Stimulated activated CD4-positive, alpha-beta T cell treated with anti-CD3 and anti-CD28 coated beads, TNF-alpha, amount 100 ng/mL, for 1 hour (primary cell): ENCODE measurements around the gene PHAF1.
"Not testable (repeated sequence)": the region's sequence is repeated elsewhere in the genome, so short reads cannot be mapped to it uniquely, and the experiment has no call there.

Experiments used
- DNase-seq, 3 donors: peaks; one replicate each; pipeline ENCODE4 v3.0.0-alpha.2; 2020; ENCODE audit warnings: low read depth in 3 of 3, low spot score in 1 of 3

Gene PHAF1

DNA sequence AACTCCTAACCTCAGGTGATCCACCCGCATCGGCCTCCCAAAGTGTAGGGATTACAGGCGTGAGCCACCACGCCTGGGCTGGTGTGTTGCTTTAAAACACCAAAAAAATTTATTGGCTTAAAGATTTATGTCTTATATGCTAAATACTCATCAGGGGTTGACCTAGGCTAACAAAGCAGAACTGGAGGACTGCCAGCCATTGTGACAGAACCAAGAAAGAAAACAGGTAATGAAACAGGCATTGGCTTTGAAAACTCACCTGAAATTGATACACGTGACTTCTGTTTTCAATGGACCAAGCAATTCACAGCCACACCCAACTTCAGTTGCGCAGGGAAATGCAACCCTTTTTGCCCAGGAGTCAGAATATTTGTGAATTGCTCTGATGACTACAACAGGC lies 4.9 kb upstream of the PHAF1 start:
- no peak for DNase-seq

DNA sequence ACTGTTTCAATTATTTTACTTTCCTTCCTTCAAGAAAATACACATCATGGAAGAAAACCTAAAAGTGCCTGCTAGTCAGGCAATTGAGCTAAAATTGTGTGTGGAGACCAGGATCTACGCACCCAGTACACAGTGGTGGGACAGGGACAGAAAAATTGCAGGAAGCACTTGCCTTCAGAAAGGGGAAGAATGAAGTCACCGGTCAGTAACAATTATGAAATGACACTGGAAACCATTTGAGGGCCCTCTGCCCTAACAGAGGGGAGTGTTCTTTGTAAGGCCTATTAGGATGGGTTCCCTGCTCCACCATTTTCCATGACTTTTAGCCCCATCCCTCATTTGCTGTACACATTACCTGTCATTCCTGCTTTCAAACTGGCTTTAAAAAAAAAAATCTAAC lies 4.5 kb upstream of the PHAF1 start:
- DNase-seq, result no peak

DNA sequence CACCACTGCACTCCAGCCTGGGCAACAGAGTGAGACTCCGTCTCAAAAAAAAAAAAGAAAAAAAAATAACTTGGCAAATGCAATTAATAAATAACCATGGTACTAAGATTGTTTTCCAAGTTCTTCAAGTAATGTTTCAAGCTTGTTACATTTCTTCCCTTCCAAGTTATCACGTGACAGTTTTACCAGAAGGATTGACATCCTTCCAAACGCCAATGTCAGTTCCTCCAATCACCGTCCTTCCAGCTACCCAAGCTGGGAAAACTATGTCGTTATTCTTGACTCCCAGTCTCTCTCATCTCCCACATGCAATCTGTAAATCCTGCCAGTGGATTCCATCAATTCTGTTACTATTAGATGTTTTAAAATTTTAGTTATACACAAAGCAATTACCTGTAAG lies 3.9 kb upstream of the PHAF1 start:
- DNase-seq, result no peak

DNA sequence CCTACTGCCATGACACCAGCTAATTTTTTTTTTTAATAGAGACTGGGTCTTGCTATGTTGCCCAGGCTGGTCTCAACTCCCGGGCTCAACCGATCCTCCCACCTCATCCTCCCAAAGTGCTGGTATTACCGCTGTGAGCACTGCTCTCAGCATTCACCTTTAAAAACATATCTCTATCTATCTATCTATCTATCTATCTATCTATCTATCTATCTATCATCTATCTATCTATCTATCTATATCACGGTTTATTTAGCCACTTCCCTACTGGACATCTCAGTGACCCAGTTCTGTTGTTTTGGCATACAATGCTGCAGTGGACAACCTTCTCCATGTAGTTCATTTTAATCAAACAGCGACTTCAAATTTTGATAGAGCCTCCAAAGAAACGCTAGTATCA lies 1.3 kb upstream of the PHAF1 start:
- DNase-seq, result no peak

DNA sequence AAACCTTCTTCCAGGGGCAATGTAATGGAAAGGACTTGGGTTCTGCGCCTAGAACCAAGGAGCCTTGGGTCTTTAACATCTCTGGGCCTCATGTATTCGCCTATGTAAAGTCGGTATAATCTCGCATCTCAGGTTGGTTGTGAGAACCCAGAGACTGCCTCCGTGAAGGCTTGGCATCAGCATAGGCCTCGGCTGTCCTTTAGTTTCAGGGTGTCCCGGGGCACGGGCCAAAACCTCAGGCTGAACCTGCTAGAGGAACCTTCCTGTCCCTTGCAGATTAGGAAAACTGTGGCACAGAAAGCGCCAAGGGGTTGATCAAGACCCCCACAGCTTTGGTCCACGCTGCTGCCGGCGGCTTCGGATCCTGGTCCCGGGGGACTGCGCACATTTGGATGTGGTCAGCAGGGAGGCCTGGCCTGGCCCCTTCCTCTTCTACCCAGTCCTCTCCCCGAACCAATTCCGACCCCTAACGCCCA lies 772 bp upstream of the PHAF1 start:
- DNase-seq, result no peak

DNA sequence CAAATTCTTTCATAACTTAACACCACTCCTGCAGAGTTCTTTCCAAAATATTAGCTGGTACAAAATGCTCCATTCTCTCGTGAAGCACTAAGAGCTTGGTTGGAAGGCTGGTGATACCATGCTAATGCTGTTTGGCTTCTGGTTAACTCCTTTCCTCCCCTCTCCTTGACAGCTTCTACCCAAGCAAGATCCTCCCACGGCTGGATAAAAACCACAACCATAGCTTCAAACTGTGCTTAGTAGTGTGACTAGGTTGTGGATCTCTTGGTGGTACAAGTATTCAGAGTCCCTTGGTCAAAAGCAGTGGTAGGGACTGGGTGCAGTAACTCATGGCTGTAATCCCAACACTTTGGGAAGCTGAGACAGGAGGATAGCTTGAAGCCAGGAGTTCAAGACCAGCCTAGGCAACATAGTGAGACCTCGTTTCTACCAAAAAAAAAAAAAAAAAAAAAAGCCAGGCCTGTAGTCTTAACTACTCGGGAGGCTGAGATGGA lies 2.3 kb downstream of the PHAF1 start:
- DNase-seq, result no peak

DNA sequence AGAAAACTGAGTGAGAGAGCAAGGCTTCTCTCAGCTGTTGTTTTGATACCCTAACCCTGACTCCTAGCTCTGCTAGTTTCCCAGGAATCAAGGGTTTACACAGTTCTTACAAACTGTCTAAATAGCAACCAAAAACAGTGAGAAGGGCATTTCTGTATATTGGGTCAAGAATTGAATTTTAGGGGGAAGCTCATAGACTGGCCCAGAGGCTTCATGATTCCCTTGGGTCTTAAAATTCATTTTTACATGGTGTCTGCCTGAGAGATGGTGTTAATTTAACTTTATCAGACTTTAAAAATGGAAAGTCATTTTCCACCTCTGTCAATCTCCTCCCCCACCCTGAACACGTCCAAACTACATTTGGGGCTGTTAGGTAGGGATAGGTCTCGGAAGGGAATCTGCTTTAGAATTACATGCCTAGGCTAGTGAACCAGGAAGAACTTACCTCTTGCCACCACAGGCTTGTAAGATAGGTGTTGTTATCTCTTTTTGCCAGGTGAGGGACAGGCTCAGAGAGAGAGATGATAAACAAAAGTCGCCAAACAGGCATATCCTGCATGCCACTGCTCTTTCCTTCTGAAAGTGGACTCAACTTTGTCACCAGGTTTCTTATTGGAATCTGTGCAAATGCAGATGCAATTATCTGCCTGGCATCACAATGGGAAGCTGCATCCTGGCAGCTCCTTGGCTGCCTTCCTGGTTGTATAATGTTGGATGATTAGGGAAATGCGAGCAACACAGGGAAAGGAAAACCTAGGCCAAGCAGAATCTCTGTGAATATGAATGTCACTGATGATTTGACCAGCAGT lies 3.1 kb downstream of the PHAF1 start:
- no peak for DNase-seq

DNA sequence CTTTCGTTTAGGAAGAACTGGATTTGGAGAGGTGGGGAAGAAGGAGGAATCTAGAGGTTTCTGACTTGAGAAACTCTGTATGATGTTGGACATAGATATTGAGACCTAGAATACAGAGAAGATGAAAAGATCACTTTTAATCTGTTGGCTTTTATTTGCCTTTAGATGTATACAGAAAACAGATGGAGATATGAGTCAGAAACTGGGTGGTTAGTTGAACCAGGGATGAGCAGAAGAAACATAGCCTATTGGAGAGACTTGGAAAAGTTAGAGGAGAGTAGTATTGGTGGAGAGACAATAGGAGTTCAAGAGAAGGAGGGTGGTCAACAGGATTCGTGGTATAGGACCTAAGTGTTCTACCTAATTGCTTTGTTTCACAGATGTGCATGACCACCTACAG lies 5.1 kb downstream of the PHAF1 start:
- no peak for DNase-seq

DNA sequence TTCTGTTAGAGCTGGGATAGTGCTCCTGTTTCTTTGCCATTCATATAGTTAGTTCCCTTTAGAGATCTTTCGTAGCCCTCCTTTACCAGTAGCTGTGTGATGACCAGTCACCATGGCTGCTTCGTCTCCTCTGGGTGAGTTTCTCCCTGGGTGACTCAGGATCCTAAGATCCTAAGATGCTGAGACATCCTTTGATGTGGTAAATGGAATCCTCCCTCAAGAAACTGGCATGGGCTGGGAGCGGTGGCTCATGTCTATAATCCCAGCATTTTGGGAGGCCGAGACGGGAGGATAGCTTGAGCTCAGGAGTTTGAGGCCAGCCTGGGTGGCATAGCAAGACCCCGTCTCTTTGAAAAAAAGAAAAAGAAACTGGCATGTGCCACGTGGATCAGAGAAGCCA lies 5.9 kb downstream of the PHAF1 start:
- DNase-seq, result no peak

DNA sequence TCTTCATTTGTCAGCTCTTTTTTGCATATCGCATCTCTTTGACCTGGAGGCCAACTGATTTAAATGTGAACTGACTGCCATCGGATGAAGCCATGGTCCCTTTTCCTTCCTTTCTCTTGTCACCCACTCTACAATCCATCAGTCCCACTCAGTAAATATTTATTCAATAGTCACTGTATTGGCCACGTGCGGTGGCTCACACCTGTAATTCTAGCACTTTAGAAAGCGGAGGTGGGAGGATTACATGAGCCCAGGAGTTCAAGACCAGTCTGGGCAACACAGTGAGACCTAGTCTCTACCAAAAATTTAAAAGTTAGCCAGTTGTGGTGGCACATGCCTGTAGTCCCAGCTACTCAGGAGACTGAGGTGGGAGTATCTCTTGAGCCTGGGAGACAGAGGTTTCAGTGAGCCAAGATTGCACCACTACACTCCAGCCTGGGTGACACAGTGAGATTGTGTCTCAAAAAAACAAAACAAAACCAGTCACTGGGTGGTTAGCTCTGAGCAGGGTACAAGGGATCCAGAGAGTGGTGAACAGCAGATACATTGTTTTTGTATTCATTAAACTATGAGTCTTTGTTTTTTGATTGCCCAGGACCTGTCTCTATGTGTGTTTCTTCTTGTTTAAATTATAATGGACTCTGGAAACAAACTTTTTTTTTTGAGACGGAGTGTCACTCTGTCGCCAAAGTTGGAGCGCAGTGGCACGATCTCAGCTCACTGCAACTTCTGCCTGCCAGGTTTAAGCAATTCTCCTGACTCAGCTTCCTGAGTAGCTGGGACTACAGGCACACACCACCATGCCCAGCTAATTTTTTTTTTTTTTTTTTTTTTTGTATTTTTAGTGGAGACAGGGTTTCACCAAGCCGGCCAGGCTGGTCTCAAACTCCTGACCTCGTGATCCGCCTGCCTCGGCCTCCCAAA lies 6.9 kb downstream of the PHAF1 start:
- no peak for DNase-seq

DNA sequence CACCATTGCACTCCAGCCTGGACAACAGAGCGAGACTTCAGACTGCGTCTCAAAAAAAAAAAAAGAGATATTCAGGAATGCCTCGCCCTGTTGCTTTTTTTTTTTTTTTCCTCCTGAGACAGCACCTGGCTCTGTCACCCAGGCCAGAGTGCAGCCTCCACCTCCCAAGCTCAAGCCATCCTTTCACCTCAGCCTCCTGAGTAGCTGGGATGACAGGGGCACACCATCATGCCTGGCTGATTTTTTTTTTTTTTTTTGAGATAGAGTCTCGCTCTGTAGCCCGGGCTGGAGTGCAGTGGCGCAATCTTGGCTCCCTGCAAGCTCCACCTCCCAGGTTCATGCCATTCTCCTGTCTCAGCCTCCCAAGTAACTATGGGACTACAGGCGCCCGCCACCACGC lies 8.0 kb downstream of the PHAF1 start:
- no peak for DNase-seq

DNA sequence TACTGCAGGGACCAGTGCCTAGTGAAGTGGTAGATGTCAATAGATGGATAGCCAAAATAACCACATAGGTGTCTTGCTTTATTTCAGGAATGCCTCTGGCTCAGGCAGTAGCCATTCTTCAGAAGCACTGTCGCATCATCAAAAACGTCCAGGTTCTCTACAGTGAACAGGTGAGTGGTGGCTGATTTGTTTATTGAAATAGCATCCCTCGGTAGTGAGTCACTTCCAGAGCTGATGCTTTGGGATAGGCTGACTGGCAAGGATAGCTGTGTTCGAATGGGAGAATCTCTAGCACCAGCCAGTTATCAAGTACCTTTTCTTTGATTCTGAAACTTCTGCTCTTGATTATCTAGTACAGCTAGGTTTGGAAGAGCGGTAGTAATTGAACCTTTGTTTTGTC lies 10.3 kb downstream of the PHAF1 start:
- DNase-seq, result no peak

DNA sequence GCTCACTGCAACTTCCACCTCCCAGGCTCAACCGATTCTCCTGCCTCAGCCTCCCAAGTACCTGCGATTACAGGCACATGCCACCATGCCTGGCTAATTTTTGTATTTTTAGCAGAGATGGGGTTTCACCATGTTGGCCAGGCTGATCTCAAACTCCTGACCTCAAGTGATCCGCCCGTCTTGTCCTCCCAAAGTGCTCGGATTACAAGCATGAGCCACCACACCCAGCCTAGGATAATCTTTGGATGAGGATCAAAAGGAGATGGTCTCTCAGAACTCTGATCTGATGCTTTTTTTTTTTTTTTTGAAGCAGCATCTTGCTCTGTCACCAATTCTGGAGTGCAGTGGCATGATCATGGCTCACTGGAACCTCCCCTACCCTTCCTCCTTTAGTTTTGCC lies 13.1 kb downstream of the PHAF1 start:
- DNase-seq, result not testable (repeated sequence)

DNA sequence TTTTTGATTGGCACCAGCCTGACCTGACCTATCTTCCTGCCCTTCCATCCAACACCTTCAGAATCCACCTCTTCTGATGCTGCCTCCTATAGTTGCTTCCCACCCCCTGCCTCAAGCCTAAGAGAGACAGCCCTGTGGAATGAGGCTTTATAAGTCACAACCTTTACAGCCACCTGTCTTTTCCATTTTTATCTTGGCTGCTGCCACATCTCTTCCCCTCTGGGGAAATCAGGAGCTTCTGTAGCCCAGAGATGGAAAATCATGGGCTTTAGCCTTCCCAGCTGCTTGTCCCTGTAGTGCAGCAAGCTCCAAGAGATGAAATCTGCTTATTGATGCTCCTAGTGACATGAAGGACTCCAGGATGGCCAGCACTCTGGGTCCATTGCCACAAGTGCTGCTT lies 18.7 kb downstream of the PHAF1 start:
- no peak for DNase-seq

DNA sequence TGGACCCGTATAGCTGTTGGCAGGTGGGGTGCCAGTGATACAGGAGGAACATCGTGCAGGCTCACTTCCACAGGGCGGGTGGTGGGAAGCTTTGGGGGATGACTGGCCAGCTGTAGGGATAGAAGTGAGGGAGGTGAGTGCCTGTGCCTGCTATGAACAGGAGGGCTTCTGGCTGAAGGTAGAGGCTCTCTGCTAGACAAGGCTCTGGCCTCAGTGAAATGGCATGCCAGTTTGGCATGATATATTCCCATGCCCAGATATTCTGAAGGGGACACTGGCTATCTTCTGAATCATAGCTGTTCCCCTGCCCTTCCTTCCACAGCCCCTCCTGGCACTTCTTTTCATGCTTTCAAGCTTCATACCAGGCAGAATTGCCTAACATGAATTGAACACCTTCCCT lies 19.1 kb downstream of the PHAF1 start:
- DNase-seq, result no peak

DNA sequence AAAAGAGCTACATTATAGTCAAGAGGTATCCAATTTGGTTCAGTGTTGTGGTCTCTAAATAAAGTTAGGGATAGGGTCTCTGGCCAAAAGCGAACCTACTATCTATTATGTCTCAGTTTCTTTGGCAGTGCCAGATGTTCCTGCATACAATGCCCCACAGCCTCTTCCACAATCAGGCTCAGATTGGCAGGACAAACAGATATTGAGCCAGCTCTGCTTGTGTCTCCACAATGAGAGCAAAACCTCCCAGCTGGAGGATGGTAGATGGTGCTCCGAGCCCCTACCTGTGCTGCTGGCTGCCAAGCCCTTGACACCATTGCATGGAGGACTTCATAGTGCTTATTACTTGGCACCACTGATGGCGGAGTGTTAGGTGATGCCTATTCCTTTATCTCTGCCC lies 19.7 kb downstream of the PHAF1 start:
- DNase-seq, result no peak

DNA sequence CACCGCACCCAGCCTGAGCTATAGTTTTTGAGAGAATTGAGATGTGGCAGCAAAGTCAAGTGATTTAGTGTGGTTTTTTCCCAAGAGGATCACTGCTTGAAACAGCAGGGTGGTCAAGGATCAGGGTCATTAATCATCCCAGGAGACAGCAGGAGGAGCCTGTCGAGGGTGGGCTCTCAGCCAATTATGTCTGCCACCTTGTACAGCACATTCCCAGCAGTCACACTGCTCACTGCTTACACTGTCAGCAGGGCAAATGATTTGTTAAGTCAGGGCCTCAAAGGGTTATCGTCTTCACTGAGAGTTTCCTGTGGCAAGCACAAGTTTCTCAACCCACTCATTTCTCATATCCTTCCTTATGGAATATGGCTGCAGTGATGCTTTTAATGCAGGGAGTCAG lies 27.9 kb downstream of the PHAF1 start:
- no peak for DNase-seq

DNA sequence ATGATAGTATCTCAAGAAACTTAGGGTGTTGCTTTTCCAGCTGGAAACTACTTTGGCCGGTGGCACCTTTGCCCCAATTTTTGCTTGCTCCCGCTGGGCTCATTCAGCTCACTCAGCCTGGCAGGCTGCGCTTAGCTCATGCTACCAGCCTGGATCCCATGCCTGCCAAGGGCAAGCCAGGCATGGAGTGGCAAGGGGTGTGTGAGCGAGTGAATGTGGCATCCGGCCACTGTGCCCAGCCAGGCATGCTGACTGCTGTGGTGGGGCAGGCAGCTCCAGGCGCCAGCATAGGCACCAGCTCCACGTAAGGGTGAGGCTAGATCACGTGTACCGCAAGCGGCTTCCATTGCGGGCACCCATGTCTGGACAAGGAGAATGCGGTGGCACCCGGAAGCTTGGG lies 31.6 kb downstream of the PHAF1 start:
- no peak for DNase-seq

DNA sequence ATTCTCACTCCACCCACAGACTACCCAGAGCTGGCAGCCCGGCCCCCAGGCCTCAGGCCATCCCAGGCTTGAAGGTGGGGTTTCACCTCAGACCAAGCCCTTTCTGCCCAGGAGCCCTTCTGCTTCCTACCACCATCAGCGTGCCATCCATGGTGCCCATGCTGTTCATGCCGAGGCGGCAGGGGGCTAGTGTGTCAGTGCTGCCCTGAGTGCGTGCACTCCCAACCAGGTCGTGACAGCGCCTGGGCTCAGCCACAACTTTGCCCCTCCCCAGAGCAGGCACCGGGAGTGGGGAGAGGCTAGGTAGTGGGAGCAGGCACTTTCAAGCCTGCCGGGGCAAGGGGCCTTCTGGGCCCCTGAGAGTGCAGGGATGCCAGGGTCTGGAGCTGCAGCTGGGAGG lies 32.6 kb downstream of the PHAF1 start:
- DNase-seq, result no peak

DNA sequence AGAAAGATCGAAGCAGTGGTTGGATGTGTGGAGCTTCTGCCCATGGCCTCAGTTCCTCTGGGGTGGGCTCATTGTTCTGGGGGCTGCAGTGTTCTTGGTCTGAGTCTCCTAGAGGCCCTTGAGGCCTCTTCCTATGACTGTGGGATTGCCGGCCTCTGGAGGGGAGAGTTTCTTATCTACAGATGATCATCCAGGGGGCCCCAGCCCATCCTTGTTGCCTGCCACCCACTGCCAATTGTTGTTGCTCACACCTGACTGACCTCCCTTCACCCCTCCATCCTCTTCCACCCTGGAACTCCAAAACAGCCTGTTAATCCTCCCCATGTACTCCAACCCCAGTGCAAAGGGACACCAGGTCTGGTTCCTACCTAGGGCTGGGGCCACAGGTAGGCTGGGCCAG lies 35.2 kb downstream of the PHAF1 start:
- DNase-seq, result no peak

DNA sequence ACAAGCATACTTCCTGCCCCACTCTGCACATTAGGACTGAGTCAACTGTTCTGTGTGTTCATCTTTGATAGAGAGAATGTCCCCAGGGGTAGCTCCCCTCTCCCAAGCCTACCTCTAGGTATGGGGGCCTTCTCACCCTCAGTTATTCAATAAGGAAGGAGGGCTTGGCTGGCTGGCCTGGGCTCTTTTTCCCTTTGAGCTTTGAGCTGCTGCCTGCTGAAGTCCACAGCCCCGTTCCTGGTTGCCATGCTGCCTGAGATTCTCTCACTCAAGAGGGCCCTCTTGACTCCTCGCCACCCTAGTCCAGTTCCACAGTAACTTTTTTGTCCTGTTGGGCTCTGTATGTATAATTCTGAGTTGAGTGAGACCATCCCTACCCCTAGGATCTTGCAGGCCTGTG lies 36.0 kb downstream of the PHAF1 start:
- no peak for DNase-seq
